Left lung (tissue), 10 donors: ENCODE measurements around the gene FAM169A. TPM values are rescaled to one million over a fixed set of nuclear protein-coding genes. Genes with fewer than 3 reads are reported as not detected.
"Not testable (repeated sequence)": the region's sequence is repeated elsewhere in the genome, so short reads cannot be mapped to it uniquely, and the experiment has no call there.

Experiments used
- ATAC-seq: fragments of 200-7000 bp; cut with Tn5 transposase; one replicate; pipeline ENCODE4 v1.9.1; 2020; ENCODE audit warnings: moderate library complexity
- DNase-seq, 4 donors: peaks; one replicate each; pipeline ENCODE4 v3.0.0-alpha.2; 2013 to 2020
- H3K27ac ChIP-seq, 2 donors: fragments of 200-600 bp; sonication (generic) in 1 of 2; one replicate each; pipeline versions ENCODE4 v1.5.0 to v1.8.0; 2020 to 2021
- H3K27me3 ChIP-seq, 2 donors: fragments of 200-600 bp; sonication (generic) in 1 of 2; one replicate each; pipeline versions ENCODE4 v1.5.0 to v1.8.0; 2020 to 2021
- H3K36me3 ChIP-seq, 2 donors: fragments of 200-600 bp; sonication (generic) in 1 of 2; one replicate each; pipeline versions ENCODE4 v1.5.0 to v1.8.0; 2020 to 2021
- H3K4me1 ChIP-seq, 2 donors: fragments of 200-600 bp; one replicate each; pipeline ENCODE4 v1.8.0; 2021
- H3K4me3 ChIP-seq, 2 donors: fragments of 200-600 bp; sonication (generic) in 1 of 2; one replicate each; pipeline versions ENCODE4 v1.5.0 to v1.8.0; 2020 to 2021; ENCODE audit warnings: mild to moderate bottlenecking in 1 of 2
- H3K9me3 ChIP-seq, 2 donors: fragments of 200-600 bp; sonication (generic) in 1 of 2; one replicate each; pipeline versions ENCODE4 v1.5.0 to v1.8.0; 2020 to 2021
- intact Hi-C, 2 donors: fragments of 100-400 bp; cut with DNase I; formaldehyde crosslinking; loops; one replicate each; pipeline versions ENCODE4 v1.11.2 to v1.14.2; 2022
- polyA plus RNA-seq, 6 donors: library from polyadenylated mRNA; unstranded; fragments of 120-200 nt; gene quantifications; one replicate each; pipeline ENCODE4 v1.2.1, GENCODE V29; 2013; ENCODE audit not compliant: insufficient read length in 6 of 6
- total RNA-seq, 2 donors: library from RNA; stranded (reverse); fragmentation: NEBNext Ultra II Directional; extraction: Animal tissue kit (Norgen Biotek cat#: 25700); gene quantifications; one replicate each; pipeline ENCODE4 v1.2.1, GENCODE V29; 2021
- TF ChIP-seq, protein P1 (sequence below), 2 donors: fragments of 200-600 bp; sonication (generic) in 1 of 2; IDR thresholded peaks; one replicate each; pipeline versions ENCODE4 v1.5.0 to v1.8.0; 2021; ENCODE audit warnings: antibody characterized with exemption in 2 of 2
- donor health status: DM: no; HTN: yes; CAD: no.
- donor health status: DM: no; HTN: no; CAD: no.

The FAM169A gene
- total and polyA plus RNA-seq, 8 donors = 0.81 to 6.3 (median 5.5) TPM

DNA sequence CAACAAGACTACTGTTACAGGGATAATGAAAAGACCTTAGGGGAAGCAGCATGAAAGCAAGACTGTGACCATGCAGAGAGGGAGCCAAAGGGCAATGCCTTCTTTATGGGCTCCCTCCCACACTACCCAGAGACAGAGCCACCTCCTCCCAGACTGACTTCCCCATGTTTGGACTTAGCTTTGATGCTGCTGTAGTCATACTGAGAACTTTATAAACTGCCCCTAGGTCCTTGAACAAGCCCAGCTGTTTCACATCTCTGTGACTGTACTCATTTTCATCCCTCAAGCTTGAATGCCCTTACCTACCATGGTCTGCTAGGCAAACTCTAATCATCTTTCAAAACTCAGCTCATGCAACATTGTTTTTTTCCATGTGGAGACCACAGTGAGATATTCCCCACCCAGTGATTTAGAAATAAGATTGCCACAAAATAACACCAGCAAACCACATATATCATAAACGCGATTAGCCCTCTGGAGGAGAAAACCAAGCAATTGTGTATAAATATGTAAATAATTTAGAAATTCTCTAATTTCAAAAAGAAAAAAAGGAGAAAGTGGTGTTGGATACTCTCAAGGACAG lies 23.4 kb upstream of the FAM169A start:
- Histone ChIP-seq H3K9me3 (peaks cover 0 to 2% of the 10 kb centered on the region in 2 donors), H3K36me3 (no peaks in the 10 kb centered on the region), H3K4me3 (no peak overlapping the region), H3K27ac (no peak overlapping the region), H3K4me1 (no peaks in the 10 kb centered on the region), H3K27me3 (no peaks in the 10 kb centered on the region)
- TF ChIP-seq, protein P1, sequence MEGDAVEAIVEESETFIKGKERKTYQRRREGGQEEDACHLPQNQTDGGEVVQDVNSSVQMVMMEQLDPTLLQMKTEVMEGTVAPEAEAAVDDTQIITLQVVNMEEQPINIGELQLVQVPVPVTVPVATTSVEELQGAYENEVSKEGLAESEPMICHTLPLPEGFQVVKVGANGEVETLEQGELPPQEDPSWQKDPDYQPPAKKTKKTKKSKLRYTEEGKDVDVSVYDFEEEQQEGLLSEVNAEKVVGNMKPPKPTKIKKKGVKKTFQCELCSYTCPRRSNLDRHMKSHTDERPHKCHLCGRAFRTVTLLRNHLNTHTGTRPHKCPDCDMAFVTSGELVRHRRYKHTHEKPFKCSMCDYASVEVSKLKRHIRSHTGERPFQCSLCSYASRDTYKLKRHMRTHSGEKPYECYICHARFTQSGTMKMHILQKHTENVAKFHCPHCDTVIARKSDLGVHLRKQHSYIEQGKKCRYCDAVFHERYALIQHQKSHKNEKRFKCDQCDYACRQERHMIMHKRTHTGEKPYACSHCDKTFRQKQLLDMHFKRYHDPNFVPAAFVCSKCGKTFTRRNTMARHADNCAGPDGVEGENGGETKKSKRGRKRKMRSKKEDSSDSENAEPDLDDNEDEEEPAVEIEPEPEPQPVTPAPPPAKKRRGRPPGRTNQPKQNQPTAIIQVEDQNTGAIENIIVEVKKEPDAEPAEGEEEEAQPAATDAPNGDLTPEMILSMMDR (IDR thresholded peaks at IDR 0.05) = no peak
- intact Hi-C loops = no loop called here
- DNase-seq (no peak), ATAC-seq (no peak)

DNA sequence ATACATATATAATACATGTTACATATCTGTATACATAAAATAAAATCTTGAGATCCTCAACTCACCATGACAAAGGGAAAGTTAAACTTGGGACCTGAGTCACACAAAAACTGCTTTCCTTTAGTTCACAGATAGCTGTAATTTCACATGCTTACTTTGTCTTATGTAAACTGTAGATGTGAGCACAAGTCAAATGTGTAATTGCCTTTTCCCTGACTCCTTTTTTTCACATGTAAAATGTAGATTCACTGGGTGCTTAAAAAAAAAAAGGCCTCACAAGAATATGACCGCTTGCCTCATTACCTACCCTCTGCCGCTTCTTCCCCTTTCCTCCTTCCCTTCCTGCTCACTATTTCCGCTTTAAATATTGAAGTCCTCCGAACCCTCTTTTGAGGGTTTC lies 21.9 kb upstream of the FAM169A start:
- no peak for DNase-seq
- no peaks in the 10 kb centered on the region for H3K36me3 ChIP-seq
- TF ChIP-seq, protein P1 (IDR thresholded peaks at IDR 0.05) = no peak
- H3K4me3 ChIP-seq = no peak overlapping the region
- H3K27ac ChIP-seq = no peak overlapping the region
- ATAC-seq = no peak
- no peaks in the 10 kb centered on the region for H3K27me3 ChIP-seq
- intact Hi-C loops = no loop called here
- H3K9me3 ChIP-seq = no peaks in the 10 kb centered on the region
- H3K4me1 ChIP-seq = no peaks in the 10 kb centered on the region

DNA sequence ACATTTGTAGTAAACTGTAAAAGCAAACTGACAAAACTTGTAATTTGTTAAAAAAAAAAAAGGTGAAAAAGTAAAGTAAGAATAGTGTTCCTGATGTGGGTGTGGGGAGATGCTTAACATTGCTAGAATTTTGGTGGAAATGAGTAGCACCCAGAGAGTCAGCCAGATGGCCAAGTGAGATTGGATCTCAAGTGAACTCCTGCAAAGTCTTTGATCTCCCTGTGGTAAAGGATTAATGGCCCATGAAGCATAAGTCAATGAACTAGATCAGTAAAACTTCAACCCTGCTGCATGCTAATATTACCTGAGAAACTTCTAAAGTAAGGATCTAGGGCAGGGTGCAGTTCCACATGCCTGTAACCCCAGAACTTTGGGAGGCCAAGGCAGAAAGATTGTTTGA lies 19.0 kb upstream of the FAM169A start:
- H3K27ac ChIP-seq = no peak overlapping the region
- no peak overlapping the region for H3K4me3 ChIP-seq
- DNase-seq = no peak
- H3K27me3 ChIP-seq = no peaks in the 10 kb centered on the region
- intact Hi-C loops = no loop called here
- no peaks in the 10 kb centered on the region for H3K9me3 ChIP-seq
- TF ChIP-seq, protein P1 (IDR thresholded peaks at IDR 0.05) = no peak
- no peaks in the 10 kb centered on the region for H3K4me1 ChIP-seq
- ATAC-seq = no peak
- no peaks in the 10 kb centered on the region for H3K36me3 ChIP-seq

DNA sequence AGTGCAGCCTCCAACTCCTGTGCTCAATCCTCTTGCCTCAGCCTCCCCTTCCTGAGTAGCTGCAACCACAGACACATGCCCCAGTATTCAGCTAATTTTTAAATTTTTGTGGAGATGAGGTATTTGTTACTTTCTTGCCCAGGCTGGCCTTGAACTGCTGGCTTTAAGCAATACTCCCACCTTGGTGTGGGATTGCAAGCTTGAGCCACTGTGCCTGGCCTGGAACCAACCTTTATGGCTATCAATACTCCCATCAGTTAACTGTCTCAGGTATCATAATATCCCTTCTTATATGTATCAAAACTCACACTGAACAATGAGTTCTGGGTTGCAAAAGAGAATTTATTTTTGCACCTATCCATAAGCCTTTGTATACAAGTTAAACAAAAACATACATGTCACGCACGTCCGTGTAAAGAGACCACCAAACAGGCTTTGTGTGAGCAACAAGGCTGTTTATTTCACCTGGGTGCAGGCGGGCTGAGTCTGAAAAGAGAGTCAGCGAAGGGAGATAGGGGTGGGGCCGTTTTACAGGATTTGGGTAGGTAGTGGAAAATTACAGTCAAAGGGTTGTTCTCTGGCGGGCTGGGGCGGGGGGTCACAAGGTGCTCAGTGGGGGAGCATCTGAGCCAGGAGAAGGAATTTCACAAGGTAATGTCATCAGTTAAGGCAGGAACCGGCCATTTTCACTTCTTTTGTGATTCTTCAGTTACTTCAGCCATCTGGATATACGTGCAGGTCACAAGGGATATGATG lies 16.4 kb upstream of the FAM169A start:
- not testable (repeated sequence) for ATAC-seq

DNA sequence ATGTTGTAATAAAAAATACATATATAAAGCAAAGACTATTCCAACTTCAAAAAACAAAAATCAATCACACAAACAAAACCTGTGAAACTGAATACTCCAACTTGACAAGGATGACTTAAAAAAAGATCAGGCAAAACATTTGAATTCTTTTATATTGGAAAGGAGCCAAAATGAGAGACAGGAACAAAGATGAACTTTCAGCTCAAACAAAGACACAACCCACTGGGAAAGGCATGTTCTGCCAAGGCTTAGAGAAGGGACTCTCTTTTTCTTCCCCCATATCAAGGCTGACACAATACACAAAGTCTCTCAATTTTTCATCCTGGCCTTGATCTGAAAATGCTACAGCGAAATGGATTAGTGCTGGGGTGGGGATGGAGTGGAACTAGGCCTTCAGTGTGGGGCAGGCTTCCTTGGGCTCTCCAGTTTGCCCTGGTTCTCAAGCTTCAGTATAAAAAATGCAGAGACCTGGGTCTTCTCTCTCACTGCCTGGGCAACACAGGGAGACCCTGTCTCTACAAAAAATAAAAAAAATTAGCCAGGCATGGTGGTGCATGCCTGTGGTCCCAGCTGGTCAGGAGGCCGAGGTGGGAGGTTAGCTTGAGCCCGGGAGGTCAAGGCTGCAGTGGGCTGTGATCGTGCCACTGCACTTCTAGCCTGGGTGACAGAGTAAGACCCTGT lies 11.6 kb upstream of the FAM169A start:
- H3K36me3 ChIP-seq = no peaks in the 10 kb centered on the region
- TF ChIP-seq, protein P1 (IDR thresholded peaks at IDR 0.05) = no peak
- ATAC-seq = no peak
- intact Hi-C loops = no loop called here
- H3K27me3 ChIP-seq = no peaks in the 10 kb centered on the region
- no peak for DNase-seq
- no peak overlapping the region for H3K4me3 ChIP-seq
- H3K4me1 ChIP-seq = no peaks in the 10 kb centered on the region
- no peak overlapping the region for H3K27ac ChIP-seq
- H3K9me3 ChIP-seq = no peaks in the 10 kb centered on the region

More for the DNA sequence above, 16.4 kb upstream of the FAM169A start:
- intact Hi-C loops, H3K4me1 ChIP-seq, H3K9me3 ChIP-seq, DNase-seq, H3K27ac ChIP-seq, H3K4me3 ChIP-seq, H3K36me3 ChIP-seq, H3K27me3 ChIP-seq: not testable (repeated sequence)
